ENCODE results near the gene USP9X. TPM values are rescaled to one million over a fixed set of nuclear protein-coding genes. Genes with fewer than 3 reads are reported as not detected.

The USP9X gene
- total and polyA plus RNA-seq, 2 of the 8 experiments (the other 6 are each of a cell fraction or from before 2014, with no cell fraction given) = 79.2 to 300 TPM

DNA sequence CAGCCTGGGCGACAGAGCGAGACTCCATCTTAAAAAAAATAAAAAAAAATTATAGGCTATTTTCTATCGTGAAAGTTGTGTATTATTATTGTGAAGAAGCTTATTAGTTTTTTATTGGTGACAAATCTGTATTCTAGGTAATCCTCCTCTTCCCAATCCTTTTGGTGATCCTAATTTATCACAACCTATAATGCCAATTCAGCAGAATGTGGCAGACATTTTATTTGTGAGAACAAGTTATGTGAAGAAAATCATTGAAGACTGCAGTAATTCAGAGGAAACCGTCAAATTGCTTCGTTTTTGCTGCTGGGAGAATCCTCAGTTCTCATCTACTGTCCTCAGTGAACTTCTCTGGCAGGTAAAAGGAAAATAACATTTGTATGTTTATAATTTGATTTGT is 139.4 kb downstream of the USP9X start:
- Histone ChIP-seq H3K4me3 (ENCODE audit: extremely low read depth in 1 of 4, insufficient read depth in 2 of 4, low read depth in 3 of 4, low read length in 4 of 4) (no peak overlapping the region), H4K91ac (replicated peaks; ENCODE audit: insufficient read length, low read length) (no peak overlapping the region), H3K4me2 (ENCODE audit: insufficient read depth in 1 of 2, low read depth in 2 of 2, low read length in 2 of 2) (no peak overlapping the region), H3K18ac (ENCODE audit: extremely low read depth, low read length) (no peak overlapping the region), H3K36me3 (ENCODE audit: control insufficient read depth in 2 of 4, insufficient read depth in 4 of 4, low read length in 3 of 4) (peaks cover 15 to 89% (median 50%) of the 10 kb centered on the region in 4 experiments), H2BK5ac (ENCODE audit: low read depth, low read length) (no peak overlapping the region), H3K4ac (replicated peaks; ENCODE audit: insufficient read length, low read depth, low read length) (no peak overlapping the region), H3K23ac (ENCODE audit: insufficient read length) (no peak overlapping the region), H3K27me3 (replicated peaks in 1 of 4; ENCODE audit: control insufficient read depth in 3 of 4, extremely low read depth in 1 of 4, insufficient read depth in 3 of 4, low read length in 3 of 4) (no peaks in the 10 kb centered on the region), H2AFZ (ENCODE audit: low read length) (no peak overlapping the region), H2AK5ac (ENCODE audit: low read depth, low read length) (no peak overlapping the region), H2BK20ac (ENCODE audit: low read length) (no peak overlapping the region), H3K23me2 (ENCODE audit: low read depth, low read length) (no peaks in the 10 kb centered on the region), H3K4me1 (replicated peaks in 1 of 4; ENCODE audit: control insufficient read depth in 3 of 4, insufficient read depth in 4 of 4, low read length in 3 of 4) (no peaks in the 10 kb centered on the region), H3K9me3 (ENCODE audit: insufficient read depth in 2 of 2, low read depth in 1 of 2, low read length in 1 of 2) (no peaks in the 10 kb centered on the region), H3K9ac (replicated peaks in 1 of 4; ENCODE audit: extremely low read depth in 1 of 4, low read depth in 3 of 4, low read length in 3 of 4) (no peak overlapping the region), H4K20me1 (replicated peaks in 1 of 2; ENCODE audit: control insufficient read depth in 1 of 2, insufficient read depth in 2 of 2, low read length in 2 of 2) (no peaks in the 10 kb centered on the region), H4K5ac (ENCODE audit: insufficient read length, low read depth, low read length) (no peak overlapping the region), H2BK120ac (replicated peaks; ENCODE audit: low read depth, low read length) (no peak overlapping the region), H2BK15ac (ENCODE audit: low read length) (no peak overlapping the region), H2BK12ac (ENCODE audit: low read depth, low read length) (no peak overlapping the region), H3K56ac (replicated peaks; ENCODE audit: insufficient read length, low read depth, low read length) (no peak overlapping the region), H3K14ac (ENCODE audit: insufficient read length) (no peak overlapping the region), H3K27ac (ENCODE audit: low read depth, low read length) (no peak overlapping the region), H3K79me2 (ENCODE audit: control insufficient read depth in 1 of 2, insufficient read depth in 2 of 2, low read length in 2 of 2) (no peaks in the 10 kb centered on the region), H4K8ac (ENCODE audit: extremely low read depth, insufficient read depth, low read length) (no peak overlapping the region), H3K79me1 (ENCODE audit: low read depth, low read length) (no peaks in the 10 kb centered on the region)
- POLR2A ChIA-PET (ENCODE audit: partially characterized antibody) = no interaction called here
- no peak for DNase-seq (ENCODE audit: low read depth in 1 of 2, low spot score in 2 of 2)
- FAIRE-seq = no peak
- TF ChIP-seq PHF8 (conservative IDR thresholded peaks at IDR 0.05; ENCODE audit: low read depth, low read length) = no peak
- TF ChIP-seq ATF2 (IDR thresholded peaks at IDR 0.05; ENCODE audit: low read length) = no peak
- TF ChIP-seq EP300 (IDR thresholded peaks at IDR 0.05; ENCODE audit: borderline replicate concordance in 1 of 2, low read depth in 2 of 2, low read length in 2 of 2) = no peak
- TF ChIP-seq CHD2 (IDR thresholded peaks at IDR 0.05; ENCODE audit: low read length) = no peak
- TF ChIP-seq MAFK (IDR thresholded peaks at IDR 0.05; ENCODE audit: low read depth, low read length) = no peak
- no peak for TF ChIP-seq ZNF274 (IDR thresholded peaks at IDR 0.05; ENCODE audit: borderline replicate concordance, extremely low read depth, low read length)
- no peak for TF ChIP-seq FOSL1 (IDR thresholded peaks at IDR 0.05; ENCODE audit: insufficient read depth, low read depth, low read length)
- TF ChIP-seq, protein P1, sequence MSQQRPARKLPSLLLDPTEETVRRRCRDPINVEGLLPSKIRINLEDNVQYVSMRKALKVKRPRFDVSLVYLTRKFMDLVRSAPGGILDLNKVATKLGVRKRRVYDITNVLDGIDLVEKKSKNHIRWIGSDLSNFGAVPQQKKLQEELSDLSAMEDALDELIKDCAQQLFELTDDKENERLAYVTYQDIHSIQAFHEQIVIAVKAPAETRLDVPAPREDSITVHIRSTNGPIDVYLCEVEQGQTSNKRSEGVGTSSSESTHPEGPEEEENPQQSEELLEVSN (IDR thresholded peaks at IDR 0.05) = no peak
- no peak for TF ChIP-seq SIX5 (IDR thresholded peaks at IDR 0.05; ENCODE audit: low read depth, low read length)
- no peak for TF ChIP-seq TEAD4 (IDR thresholded peaks at IDR 0.05; ENCODE audit: low read depth, low read length)
- WGBS, 2 experiments (ENCODE audit: extremely low coverage in 1 of 2, insufficient coverage in 1 of 2, insufficient read length in 1 of 2, insufficient replicate concordance in 2 of 2, low coverage in 1 of 2, low lambda C conversion rate in 2 of 2, missing lambda C conversion rate in 1 of 2) = 74% methylated on average over 5 of the region's 5 CpGs; no CpG with 5 or more reads in 1 of the 2 experiments
- CTCF ChIA-PET (ENCODE audit: partially characterized antibody) = no interaction called here

Data from H1 (cell line).